WTC11 (cell line): ENCODE data around the gene SMARCA5.

Source experiments
- ATF3 ChIP-seq: sonication (generic); formaldehyde crosslinking; conservative IDR thresholded peaks from 2 replicates; pipeline ENCODE4 v1.8.1; 2022; ENCODE audit warnings: mild to moderate bottlenecking, missing genetic modification reagents
- CREM ChIP-seq: sonication (generic); formaldehyde crosslinking; IDR thresholded peaks from 2 replicates; pipeline ENCODE4 v1.8.1; 2022; ENCODE audit warnings: mild to moderate bottlenecking, missing genetic modification reagents, moderate library complexity
- CTCF ChIP-seq: fragments of 200-600 bp; IDR thresholded peaks from 2 replicates; pipeline ENCODE4 v1.8.0; 2022; ENCODE audit warnings: antibody characterized with exemption
- E2F1 ChIP-seq: sonication (generic); formaldehyde crosslinking; IDR thresholded peaks from 2 replicates; pipeline ENCODE4 v1.8.0; 2022; ENCODE audit warnings: mild to moderate bottlenecking, missing genetic modification reagents
- IRF2 ChIP-seq: sonication (generic); formaldehyde crosslinking; IDR thresholded peaks from 2 replicates; pipeline ENCODE4 v1.8.0; 2022; ENCODE audit warnings: low read depth, missing genetic modification reagents, borderline replicate concordance
- PRDM15 ChIP-seq: sonication (generic); formaldehyde crosslinking; IDR thresholded peaks from 2 replicates; pipeline ENCODE4 v1.8.0; 2022; ENCODE audit warnings: missing genetic modification reagents
- RORB ChIP-seq: fragments of 250-450 bp; sonication (Bioruptor Pico); IDR thresholded peaks from 2 replicates; pipeline ENCODE4 v1.9.0; 2021; ENCODE audit warnings: mild to moderate bottlenecking
- SMAD4 ChIP-seq: sonication (generic); formaldehyde crosslinking; IDR thresholded peaks from 2 replicates; pipeline ENCODE4 v1.8.0; 2022; ENCODE audit warnings: mild to moderate bottlenecking, missing genetic modification reagents
- TEAD1 ChIP-seq: sonication (generic); formaldehyde crosslinking; IDR thresholded peaks from 2 replicates; pipeline ENCODE4 v1.8.0; 2022; ENCODE audit warnings: mild to moderate bottlenecking, missing genetic modification reagents
- TP53 ChIP-seq: sonication (generic); formaldehyde crosslinking; IDR thresholded peaks from 2 replicates; pipeline ENCODE4 v1.8.1; 2023; ENCODE audit warnings: mild to moderate bottlenecking, missing genetic modification reagents
- ZNF232 ChIP-seq: sonication (generic); formaldehyde crosslinking; IDR thresholded peaks from 2 replicates; pipeline ENCODE4 v1.8.0; 2022; ENCODE audit warnings: mild to moderate bottlenecking, missing genetic modification reagents
- ZNF416 ChIP-seq: fragments of 250-450 bp; sonication (Bioruptor Pico); IDR thresholded peaks from 2 replicates; pipeline ENCODE4 v1.9.0; 2021; ENCODE audit warnings: mild to moderate bottlenecking, inconsistent platforms

- no peak for TF ChIP-seq CTCF
- TF ChIP-seq E2F1 (CRISPR knock-in tag), result no peak
- TF ChIP-seq SMAD4 (CRISPR knock-in tag), result no peak
- TF ChIP-seq RORB, result no peak
- TF ChIP-seq ZNF416, result no peak
- no peak for TF ChIP-seq PRDM15 (CRISPR knock-in tag)
- no peak for TF ChIP-seq CREM
- no peak for TF ChIP-seq ZNF232
- TF ChIP-seq TEAD1 (CRISPR knock-in tag), result no peak
- no peak for TF ChIP-seq ATF3 (CRISPR knock-in tag)
- TF ChIP-seq IRF2 (CRISPR knock-in tag), result no peak
- no peak for TF ChIP-seq TP53 (CRISPR knock-in tag)
These were observed 86.3 kb downstream of the SMARCA5 start for GRCh38 chr4:143599827-143600226.
